ENCODE results near the gene ROR2.

Gene ROR2

GRCh38 chr9:91896513-91897121 lies 53.4 kb downstream of the ROR2 start:
- no peaks in the 10 kb centered on the region for H3K4me1 ChIP-seq (ENCODE audit: control insufficient read depth, insufficient read depth, low read length)
- no peak overlapping the region for H3K9ac ChIP-seq (ENCODE audit: low read depth, low read length)
- H3K27me3 ChIP-seq (ENCODE audit: control insufficient read depth, insufficient read depth, low read length) = peaks cover 48% of the 10 kb centered on the region
- no peaks in the 10 kb centered on the region for H3K36me3 ChIP-seq (ENCODE audit: insufficient read depth, low read length)
- H3K4me3 ChIP-seq (ENCODE audit: low read length) = no peak overlapping the region
- no peaks in the 10 kb centered on the region for H3K9me3 ChIP-seq (replicated peaks; ENCODE audit: low read length)
- no peak overlapping the region for H3K4me2 ChIP-seq (ENCODE audit: low read length)

GRCh38 chr9:91896097-91896496 lies 53.9 kb downstream of the ROR2 start:
- no peak overlapping the region for H3K9ac ChIP-seq (ENCODE audit: low read depth, low read length)
- H3K4me3 ChIP-seq (ENCODE audit: low read length) = no peak overlapping the region
- H3K9me3 ChIP-seq (replicated peaks; ENCODE audit: low read length) = no peaks in the 10 kb centered on the region
- no peak overlapping the region for H3K4me2 ChIP-seq (ENCODE audit: low read length)
- H3K4me1 ChIP-seq (ENCODE audit: control insufficient read depth, insufficient read depth, low read length) = no peaks in the 10 kb centered on the region
- H3K27me3 ChIP-seq (ENCODE audit: control insufficient read depth, insufficient read depth, low read length) = peaks cover 46% of the 10 kb centered on the region
- H3K36me3 ChIP-seq (ENCODE audit: insufficient read depth, low read length) = no peaks in the 10 kb centered on the region

- H3K4me3 ChIP-seq (ENCODE audit: low read length) = no peak overlapping the region
- peaks cover 41% of the 10 kb centered on the region for H3K27me3 ChIP-seq (ENCODE audit: control insufficient read depth, insufficient read depth, low read length)
These were observed 55.5 kb downstream of the ROR2 start for GRCh38 chr9:91894536-91894935.

GRCh38 chr9:91894023-91894422 lies 56.0 kb downstream of the ROR2 start:
- Histone ChIP-seq H3K4me3 (ENCODE audit: low read length) (no peak overlapping the region), H3K9me3 (replicated peaks; ENCODE audit: low read length) (no peaks in the 10 kb centered on the region), H3K36me3 (ENCODE audit: insufficient read depth, low read length) (no peaks in the 10 kb centered on the region), H3K9ac (ENCODE audit: low read depth, low read length) (no peak overlapping the region), H3K4me2 (ENCODE audit: low read length) (no peak overlapping the region), H3K27me3 (ENCODE audit: control insufficient read depth, insufficient read depth, low read length) (peaks cover 41% of the 10 kb centered on the region), H3K4me1 (ENCODE audit: control insufficient read depth, insufficient read depth, low read length) (no peaks in the 10 kb centered on the region)

More at GRCh38 chr9:91894536-91894935, 55.5 kb downstream of the ROR2 start:
- H3K9me3 ChIP-seq (replicated peaks; ENCODE audit: low read length) = no peaks in the 10 kb centered on the region
- H3K9ac ChIP-seq (ENCODE audit: low read depth, low read length) = no peak overlapping the region
- H3K36me3 ChIP-seq (ENCODE audit: insufficient read depth, low read length) = no peaks in the 10 kb centered on the region
- H3K4me2 ChIP-seq (ENCODE audit: low read length) = no peak overlapping the region
- no peaks in the 10 kb centered on the region for H3K4me1 ChIP-seq (ENCODE audit: control insufficient read depth, insufficient read depth, low read length)

- H3K4me1 ChIP-seq (ENCODE audit: control insufficient read depth, insufficient read depth, low read length) = no peaks in the 10 kb centered on the region
- peaks cover 39% of the 10 kb centered on the region for H3K27me3 ChIP-seq (ENCODE audit: control insufficient read depth, insufficient read depth, low read length)
- no peak overlapping the region for H3K4me3 ChIP-seq (ENCODE audit: low read length)
- H3K9me3 ChIP-seq (replicated peaks; ENCODE audit: low read length) = no peaks in the 10 kb centered on the region
- no peaks in the 10 kb centered on the region for H3K36me3 ChIP-seq (ENCODE audit: insufficient read depth, low read length)
- no peak overlapping the region for H3K9ac ChIP-seq (ENCODE audit: low read depth, low read length)
- H3K4me2 ChIP-seq (ENCODE audit: low read length) = no peak overlapping the region
These were observed 58.1 kb downstream of the ROR2 start for GRCh38 chr9:91891915-91892314.

GRCh38 chr9:91890662-91891061 lies 59.4 kb downstream of the ROR2 start:
- H3K4me2 ChIP-seq (ENCODE audit: low read length) = no peak overlapping the region
- H3K9me3 ChIP-seq (replicated peaks; ENCODE audit: low read length) = no peaks in the 10 kb centered on the region

GRCh38 chr9:91889161-91889911 lies 60.7 kb downstream of the ROR2 start:
- H3K36me3 ChIP-seq (ENCODE audit: insufficient read depth, low read length) = no peaks in the 10 kb centered on the region
- no peaks in the 10 kb centered on the region for H3K9me3 ChIP-seq (replicated peaks; ENCODE audit: low read length)
- H3K4me2 ChIP-seq (ENCODE audit: low read length) = no peak overlapping the region
- no peaks in the 10 kb centered on the region for H3K4me1 ChIP-seq (ENCODE audit: control insufficient read depth, insufficient read depth, low read length)
- H3K9ac ChIP-seq (ENCODE audit: low read depth, low read length) = no peak overlapping the region
- no peak overlapping the region for H3K4me3 ChIP-seq (ENCODE audit: low read length)
- H3K27me3 ChIP-seq (ENCODE audit: control insufficient read depth, insufficient read depth, low read length) = peaks cover 29% of the 10 kb centered on the region

More at GRCh38 chr9:91890662-91891061, 59.4 kb downstream of the ROR2 start:
- Histone ChIP-seq H3K36me3 (ENCODE audit: insufficient read depth, low read length) (no peaks in the 10 kb centered on the region), H3K27me3 (ENCODE audit: control insufficient read depth, insufficient read depth, low read length) (peaks cover 40% of the 10 kb centered on the region), H3K4me3 (ENCODE audit: low read length) (no peak overlapping the region), H3K9ac (ENCODE audit: low read depth, low read length) (no peak overlapping the region), H3K4me1 (ENCODE audit: control insufficient read depth, insufficient read depth, low read length) (no peaks in the 10 kb centered on the region)

- H3K4me2 ChIP-seq (ENCODE audit: low read length) = no peak overlapping the region
- no peaks in the 10 kb centered on the region for H3K4me1 ChIP-seq (ENCODE audit: control insufficient read depth, insufficient read depth, low read length)
- H3K27me3 ChIP-seq (ENCODE audit: control insufficient read depth, insufficient read depth, low read length) = peaks cover 25% of the 10 kb centered on the region
- H3K36me3 ChIP-seq (ENCODE audit: insufficient read depth, low read length) = no peaks in the 10 kb centered on the region
- no peak overlapping the region for H3K4me3 ChIP-seq (ENCODE audit: low read length)
- H3K9ac ChIP-seq (ENCODE audit: low read depth, low read length) = no peak overlapping the region
- H3K9me3 ChIP-seq (replicated peaks; ENCODE audit: low read length) = no peaks in the 10 kb centered on the region
These were observed 63.5 kb downstream of the ROR2 start for GRCh38 chr9:91886414-91887076.

GRCh38 chr9:91885746-91886413 lies 64.1 kb downstream of the ROR2 start:
- Histone ChIP-seq H3K4me1 (ENCODE audit: control insufficient read depth, insufficient read depth, low read length) (no peaks in the 10 kb centered on the region), H3K27me3 (ENCODE audit: control insufficient read depth, insufficient read depth, low read length) (peaks cover 25% of the 10 kb centered on the region), H3K9me3 (replicated peaks; ENCODE audit: low read length) (no peaks in the 10 kb centered on the region), H3K9ac (ENCODE audit: low read depth, low read length) (no peak overlapping the region), H3K36me3 (ENCODE audit: insufficient read depth, low read length) (no peaks in the 10 kb centered on the region), H3K4me3 (ENCODE audit: low read length) (no peak overlapping the region), H3K4me2 (ENCODE audit: low read length) (no peak overlapping the region)

- Histone ChIP-seq H3K9me3 (replicated peaks; ENCODE audit: low read length) (no peaks in the 10 kb centered on the region), H3K36me3 (ENCODE audit: insufficient read depth, low read length) (no peaks in the 10 kb centered on the region), H3K4me2 (ENCODE audit: low read length) (no peak overlapping the region), H3K9ac (ENCODE audit: low read depth, low read length) (no peak overlapping the region), H3K4me3 (ENCODE audit: low read length) (no peak overlapping the region), H3K4me1 (ENCODE audit: control insufficient read depth, insufficient read depth, low read length) (no peaks in the 10 kb centered on the region), H3K27me3 (ENCODE audit: control insufficient read depth, insufficient read depth, low read length) (peaks cover 22% of the 10 kb centered on the region)
These were observed 65.0 kb downstream of the ROR2 start for GRCh38 chr9:91884696-91885687.
